ENCODE data around the gene ACYP2. TPM values are rescaled to one million over a fixed set of nuclear protein-coding genes. Genes with fewer than 3 reads are reported as not detected.
"Not testable (repeated sequence)": the region's sequence is repeated elsewhere in the genome, so short reads cannot be mapped to it uniquely, and the experiment has no call there.

ACYP2 gene
- total RNA-seq: 5.9 and 8.3 TPM in 2 replicates
- long read RNA-seq, partial matches to known transcripts: 0 of 4 reads
- long read RNA-seq, other reads (novel, unspliced or antisense): 4 of 4 reads

- Mint-ChIP-seq H3K4me1 (peaks cover 16% of the 10 kb centered on the region), H3K4me3 (peak within 1 kb of the TSS; percentile 94), H3K27ac (ENCODE audit: unreplicated experiment) (peak within 1 kb of the TSS; percentile 99), H3K36me3 (ENCODE audit: low read depth) (peaks cover 10% of the 10 kb centered on the region), H3K27me3 (ENCODE audit: low read depth) (peaks cover 2% of the 10 kb centered on the region), H3K9me3 (peaks cover 8% of the 10 kb centered on the region)
- no peak for TF ChIP-seq CTCF (conservative IDR thresholded peaks at IDR 0.05)
- DNase-seq (ENCODE audit: low read depth, low spot score): peak; percentile 80
Measured at GRCh38 chr2:54115284-54116137, at the start of gene ACYP2. TSS of gene ACYP2 (plus strand) at chr2:54115615.

- TF ChIP-seq CTCF (conservative IDR thresholded peaks at IDR 0.05): no peak
Measured at GRCh38 chr2:54065891-54066290, 49.5 kb upstream of the ACYP2 start.

GRCh38 chr2:54067851-54068375, 47.5 kb upstream of the ACYP2 start:
- H3K4me3 Mint-ChIP-seq: no peak overlapping the region
- H3K9me3 Mint-ChIP-seq: no peaks in the 10 kb centered on the region
- H3K27ac Mint-ChIP-seq (ENCODE audit: unreplicated experiment): no peak overlapping the region
- no peak for DNase-seq (ENCODE audit: low read depth, low spot score)
- H3K4me1 Mint-ChIP-seq: no peaks in the 10 kb centered on the region
- no peaks in the 10 kb centered on the region for H3K36me3 Mint-ChIP-seq (ENCODE audit: low read depth)
- no peaks in the 10 kb centered on the region for H3K27me3 Mint-ChIP-seq (ENCODE audit: low read depth)
- TF ChIP-seq CTCF (conservative IDR thresholded peaks at IDR 0.05): no peak

More at GRCh38 chr2:54065891-54066290, 49.5 kb upstream of the ACYP2 start:
- Mint-ChIP-seq H3K9me3 (no peaks in the 10 kb centered on the region), H3K36me3 (ENCODE audit: low read depth) (no peaks in the 10 kb centered on the region), H3K4me3 (no peak overlapping the region), H3K27me3 (ENCODE audit: low read depth) (no peaks in the 10 kb centered on the region), H3K4me1 (no peaks in the 10 kb centered on the region), H3K27ac (ENCODE audit: unreplicated experiment) (no peak overlapping the region)
- no peak for DNase-seq (ENCODE audit: low read depth, low spot score)

GRCh38 chr2:54072483-54072882, 42.9 kb upstream of the ACYP2 start:
- not testable (repeated sequence) for H3K9me3 Mint-ChIP-seq; DNase-seq (ENCODE audit: low read depth, low spot score); H3K27me3 Mint-ChIP-seq (ENCODE audit: low read depth); H3K27ac Mint-ChIP-seq (ENCODE audit: unreplicated experiment); H3K36me3 Mint-ChIP-seq (ENCODE audit: low read depth); H3K4me3 Mint-ChIP-seq; H3K4me1 Mint-ChIP-seq

DNA sequence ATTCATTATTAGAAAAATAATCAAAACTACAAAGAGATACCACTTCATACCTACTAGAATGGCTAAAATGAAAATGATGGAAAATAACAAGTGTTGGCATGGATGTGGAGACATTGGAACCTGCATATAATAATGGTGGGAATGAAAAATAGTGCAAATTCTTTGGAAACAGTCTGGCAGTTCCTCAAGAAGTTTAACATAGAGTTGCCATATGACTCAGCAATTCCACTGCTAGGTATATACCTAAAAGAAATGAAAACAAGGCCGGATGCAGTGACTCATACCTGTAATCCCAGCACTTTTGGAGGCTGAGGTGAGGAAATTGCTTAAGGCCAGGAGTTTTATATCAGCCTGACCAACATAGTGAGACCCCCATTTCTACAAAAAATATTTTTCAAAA, 41.6 kb upstream of the ACYP2 start:
- Mint-ChIP-seq H3K9me3 (no peaks in the 10 kb centered on the region), H3K27me3 (ENCODE audit: low read depth) (no peaks in the 10 kb centered on the region), H3K27ac (ENCODE audit: unreplicated experiment) (no peak overlapping the region), H3K36me3 (ENCODE audit: low read depth) (no peaks in the 10 kb centered on the region), H3K4me1 (no peaks in the 10 kb centered on the region), H3K4me3 (no peak overlapping the region)
- DNase-seq (ENCODE audit: low read depth, low spot score): no peak
- TF ChIP-seq CTCF (conservative IDR thresholded peaks at IDR 0.05): no peak

Data from neural crest cell (in vitro differentiated cells).